M059J (cell line): ENCODE data around the gene HPCAL1. TPM values are rescaled to one million over a fixed set of nuclear protein-coding genes. Genes with fewer than 3 reads are reported as not detected.
A peak's percentile ranks its signal among the peaks of the same experiment; 100 is the strongest.
"Not testable (repeated sequence)": the region's sequence is repeated elsewhere in the genome, so short reads cannot be mapped to it uniquely, and the experiment has no call there.

ENCODE experiments used
- DNase-seq: peaks from one replicate; pipeline ENCODE4 v3.0.0-alpha.2; 2012; ENCODE audit warnings: low read depth
- total RNA-seq: library from RNA; depleted of rRNA; stranded (reverse); fragments of >200 nt; shearing (Covaris generic); gene quantifications from 2 replicates; pipeline ENCODE4 v1.2.3, GENCODE V29; 2014

The HPCAL1 gene
- total RNA-seq, 1 experiment from 2014 or later, result 267 TPM

DNA sequence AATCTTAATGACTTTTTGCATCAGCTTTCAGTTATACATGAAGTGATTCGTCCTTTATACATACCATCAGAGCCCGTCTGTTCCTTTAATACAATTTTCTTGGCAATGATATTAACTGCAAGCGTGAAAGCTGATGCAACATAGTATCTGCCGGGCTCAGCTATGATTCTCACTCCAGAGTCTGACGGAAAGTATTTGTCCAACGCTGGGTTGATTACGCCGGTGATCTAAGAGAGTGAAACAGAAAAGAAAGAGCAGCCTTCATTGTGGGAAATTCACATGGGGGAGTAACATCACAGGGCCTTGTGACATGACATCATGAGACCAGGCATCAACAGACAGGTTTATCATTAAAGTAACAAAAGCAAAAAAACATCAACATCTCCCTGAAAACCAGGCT is 139.2 kb downstream of the HPCAL1 start:
- no peak for DNase-seq

DNA sequence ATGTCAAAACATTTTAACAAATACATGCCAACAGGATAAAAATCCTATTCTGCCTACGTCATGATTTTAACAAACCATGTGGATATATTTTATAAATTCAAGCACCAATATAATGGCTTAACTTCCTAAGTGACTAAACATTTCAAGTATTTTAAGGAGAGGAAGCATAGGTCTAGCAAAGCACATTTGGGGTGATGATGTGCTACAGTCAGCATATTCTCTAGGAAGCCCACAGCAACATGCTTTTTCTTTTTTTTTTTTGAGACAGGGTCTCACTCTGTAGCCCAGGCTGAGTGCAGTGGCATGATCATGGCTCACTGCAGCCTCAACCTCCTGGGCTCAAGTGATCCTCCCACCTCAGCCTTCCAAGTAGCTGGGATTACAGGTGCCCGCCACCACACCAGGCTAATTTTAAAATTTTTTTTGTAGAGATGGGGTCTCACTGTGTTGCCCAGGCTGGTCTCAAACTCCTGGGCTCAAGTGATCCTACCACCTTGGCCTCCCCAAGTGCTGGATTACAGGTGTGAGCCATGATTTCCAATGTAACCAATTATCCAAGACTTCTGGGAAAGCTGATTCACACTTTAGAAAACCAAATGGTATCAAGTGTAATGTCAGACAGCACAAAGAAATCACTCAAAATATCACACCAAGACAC is 139.9 kb downstream of the HPCAL1 start:
- not testable (repeated sequence) for DNase-seq

DNA sequence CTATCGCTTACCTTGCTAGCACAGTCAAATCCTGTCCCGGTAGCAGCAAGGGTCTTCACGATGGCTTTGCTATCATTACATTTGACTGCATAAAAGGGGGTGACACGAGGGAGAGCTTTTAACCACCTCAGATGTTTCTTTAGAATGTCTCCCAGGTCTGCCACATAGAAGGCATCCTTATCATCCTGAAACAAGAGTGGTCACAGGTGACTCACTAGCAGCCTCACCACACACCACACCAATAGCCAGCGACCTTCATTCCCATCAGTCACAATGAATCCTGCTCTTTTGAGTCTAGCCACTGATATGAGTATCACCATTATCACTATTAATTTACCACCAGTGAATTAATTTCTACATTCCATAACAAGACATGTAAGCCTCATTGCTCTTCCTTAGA is 141.8 kb downstream of the HPCAL1 start:
- DNase-seq, result peak; percentile 50

DNA sequence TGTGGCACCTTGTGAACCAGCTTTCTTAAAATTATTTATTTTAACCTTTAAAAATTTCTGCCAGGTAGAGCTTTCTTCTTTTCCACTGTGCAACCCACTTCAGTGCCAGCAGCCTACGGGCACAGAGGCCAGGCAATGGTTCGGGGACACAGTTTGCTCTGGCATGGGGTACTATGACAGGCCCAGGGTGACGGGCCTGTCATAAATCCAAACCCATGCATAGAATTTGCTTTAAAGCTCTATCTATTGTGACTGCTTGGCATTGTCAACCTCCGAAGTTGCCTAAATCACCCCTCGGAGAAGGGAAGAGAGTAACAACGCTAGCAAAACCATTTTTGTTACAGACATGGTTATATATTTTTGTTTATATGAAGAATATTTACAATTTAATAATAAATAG is 143.9 kb downstream of the HPCAL1 start:
- no peak for DNase-seq

DNA sequence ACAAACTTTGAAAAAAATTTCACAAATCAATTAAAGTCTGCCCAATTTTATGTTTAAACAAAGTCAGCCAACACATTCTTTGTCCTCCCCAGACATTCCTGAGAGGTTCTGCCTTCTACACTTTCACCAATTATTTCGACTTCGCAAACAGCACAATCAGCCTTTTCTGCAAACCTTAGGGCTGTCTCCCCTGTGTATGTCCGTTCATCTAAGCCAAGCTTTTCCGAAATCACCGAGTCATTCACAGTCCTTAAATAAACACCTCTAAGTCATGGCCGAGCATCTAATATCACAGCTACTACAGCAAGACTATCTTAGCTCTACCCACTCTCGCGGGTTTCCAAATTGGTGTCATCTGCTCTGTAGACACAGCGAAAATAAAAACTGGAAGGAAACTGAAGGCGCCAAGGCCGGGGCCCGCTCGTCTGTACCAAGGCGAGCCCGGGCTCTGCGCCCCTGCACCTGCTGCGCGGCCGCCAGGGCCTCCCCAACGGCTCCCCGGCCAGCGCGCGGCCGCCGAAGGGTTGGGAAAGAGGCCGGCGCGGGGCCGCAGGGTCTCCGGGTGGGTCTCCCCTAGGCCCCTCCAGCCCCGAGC is 144.7 kb downstream of the HPCAL1 start:
- peak; percentile 40 for DNase-seq

DNA sequence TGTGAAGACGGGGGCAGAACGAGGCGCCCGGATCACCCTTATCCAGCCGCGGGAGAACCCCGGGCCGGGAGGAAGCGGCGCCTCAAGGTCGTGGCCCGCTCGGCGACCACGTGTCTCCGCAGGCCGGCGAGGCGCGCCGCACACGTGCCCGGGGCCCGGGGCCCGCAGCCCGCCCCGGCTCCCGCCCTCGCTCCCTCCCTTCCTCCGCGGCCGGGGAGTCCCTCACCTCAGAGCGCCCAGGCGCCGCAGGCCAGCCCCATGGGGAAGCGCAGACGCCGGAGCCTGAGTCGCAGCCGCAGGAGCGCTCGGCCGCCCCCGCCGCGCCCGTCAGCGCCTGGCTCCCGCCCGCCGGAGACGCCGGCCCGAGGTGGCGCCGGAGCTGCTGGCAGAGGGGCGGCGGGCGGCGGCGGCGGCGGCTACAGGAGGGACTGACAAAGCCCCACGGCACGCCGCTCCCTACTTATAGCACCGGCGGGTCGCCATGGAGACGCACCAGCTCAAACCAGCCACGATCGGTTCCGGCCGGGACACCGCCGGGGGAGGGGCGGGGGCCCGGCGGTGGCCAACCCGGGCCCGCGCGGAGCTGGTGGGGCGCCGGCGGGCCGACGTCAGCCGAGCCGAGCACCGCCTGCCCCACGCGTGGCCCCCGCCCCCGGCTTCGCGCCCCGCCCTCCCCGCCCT is 145.3 kb downstream of the HPCAL1 start, which contains the start of gene ODC1:
ODC1 (minus strand) TSS at position 433 of the 681 bp plus-strand sequence. CDS start 3,295 bp downstream, outside the sequence.
- DNase-seq, result peak; percentile 85

DNA sequence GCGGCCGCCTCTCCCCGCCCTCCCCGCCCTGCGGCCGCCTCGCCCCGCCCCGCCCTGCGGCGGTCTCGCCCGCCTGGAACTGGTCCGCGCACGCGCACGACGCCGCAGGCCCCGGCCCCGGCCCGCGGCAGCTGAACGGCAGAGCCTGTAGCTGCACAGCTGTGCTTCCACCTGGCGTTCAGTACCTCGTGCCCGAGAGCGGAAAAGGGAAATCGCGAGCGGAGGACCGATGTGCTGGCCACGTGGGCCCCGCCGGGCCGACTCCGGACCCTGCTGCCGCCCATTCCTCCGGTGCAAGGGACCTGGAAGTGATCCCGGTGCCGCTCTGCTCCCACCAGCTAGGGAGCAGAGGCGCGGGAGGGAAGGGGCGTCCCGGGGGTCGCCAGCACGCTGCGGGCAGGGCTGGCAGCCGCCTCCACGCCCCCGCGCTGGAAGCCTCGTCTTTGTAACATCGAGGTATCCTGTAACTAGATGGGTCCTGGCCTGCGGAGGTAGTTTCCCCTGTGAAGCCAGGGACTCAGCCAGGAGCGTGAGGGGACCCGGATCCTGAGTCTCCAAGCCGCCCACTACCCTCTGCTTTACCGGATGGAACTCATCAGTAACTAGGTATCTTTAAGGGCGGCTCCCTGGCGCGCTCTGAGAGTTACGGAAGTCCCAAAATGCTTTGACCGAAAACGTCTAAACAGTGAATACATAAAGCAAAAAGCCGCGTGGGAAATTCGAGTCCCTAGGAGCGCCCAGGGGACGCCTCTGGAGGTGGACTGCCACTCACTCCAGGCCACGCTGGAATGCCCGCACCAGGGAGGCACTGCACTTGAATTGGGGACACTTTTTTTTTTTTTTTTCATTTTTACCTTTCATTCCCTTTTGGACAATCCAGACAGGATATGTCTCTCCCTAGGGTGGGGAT is 146.1 kb downstream of the HPCAL1 start:
- no peak for DNase-seq

DNA sequence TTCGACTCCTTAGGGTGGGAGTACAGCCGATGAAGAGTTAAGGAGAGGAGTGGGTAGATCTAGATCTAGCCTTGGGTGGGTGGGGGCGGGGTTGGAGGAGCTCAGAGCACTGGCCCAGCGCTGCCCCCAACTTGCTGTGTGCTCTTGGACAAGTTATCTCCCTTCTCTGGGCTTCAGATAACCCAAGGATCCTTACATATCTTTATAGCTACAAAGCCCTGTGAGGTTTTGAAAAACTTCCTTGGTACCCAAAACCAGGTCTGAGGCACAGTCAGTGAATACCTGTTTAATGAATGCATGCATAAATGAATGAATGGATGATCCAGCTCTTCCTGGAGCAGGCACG is 146.8 kb downstream of the HPCAL1 start:
- no peak for DNase-seq

DNA sequence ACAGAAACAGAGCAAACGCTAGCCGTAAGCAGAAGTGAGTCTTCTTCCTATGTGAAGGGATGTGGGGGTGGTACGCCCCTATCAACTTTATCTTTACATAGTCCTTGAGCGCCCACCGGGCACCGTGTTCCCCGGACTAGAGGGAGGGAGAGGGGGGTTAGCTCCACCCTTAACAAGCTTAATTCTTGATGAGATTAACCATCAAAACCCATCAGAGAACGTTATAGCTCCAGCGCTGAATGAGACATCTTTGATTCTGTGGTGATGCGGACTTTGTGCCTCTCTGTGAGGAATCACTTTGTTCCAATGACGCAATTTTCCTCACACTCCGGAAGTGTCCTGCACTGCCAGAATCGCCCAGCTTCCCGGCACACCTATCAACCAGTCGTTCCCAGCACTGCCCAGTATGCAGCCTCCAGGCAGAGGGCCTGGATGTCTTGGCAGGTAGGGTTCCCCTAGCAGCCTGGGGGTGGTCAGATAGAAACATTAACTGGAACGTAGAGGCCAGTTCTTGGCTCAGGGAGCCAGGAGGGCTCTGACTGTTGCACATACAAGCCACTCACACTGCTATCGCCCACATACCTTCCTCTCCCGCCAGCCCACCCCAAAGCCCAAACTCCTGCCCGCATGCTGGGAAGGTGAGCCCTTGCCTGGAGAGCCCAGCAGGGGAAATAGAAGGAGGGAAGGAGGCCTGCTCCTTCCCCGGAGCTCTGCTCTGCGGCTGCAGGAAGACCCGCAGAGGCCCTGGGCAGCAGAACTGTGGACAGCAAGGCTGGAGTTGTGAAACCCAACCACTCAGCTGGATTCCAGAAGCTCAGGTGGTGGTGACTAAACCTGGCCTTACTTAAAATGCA is 147.4 kb downstream of the HPCAL1 start:
- no peak for DNase-seq

DNA sequence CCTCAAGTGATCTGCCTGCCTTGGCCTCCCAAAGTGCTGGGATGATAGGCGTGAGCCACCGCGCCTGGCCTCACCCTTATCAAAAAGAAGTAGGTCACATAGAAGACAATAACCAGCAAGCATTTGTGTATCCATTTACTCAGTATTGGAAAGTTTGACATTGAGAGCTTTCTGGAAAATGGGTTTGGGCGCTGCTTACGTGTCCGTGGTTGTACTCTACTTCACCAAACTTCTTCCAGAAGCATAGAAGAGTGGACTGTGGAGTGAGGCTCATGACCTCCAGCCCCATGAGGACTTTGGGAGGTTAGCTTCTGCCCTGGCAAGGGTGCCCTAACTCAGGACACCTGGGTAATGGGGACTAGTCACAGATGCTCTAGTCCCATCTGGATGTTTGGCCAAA is 149.1 kb downstream of the HPCAL1 start:
- no peak for DNase-seq

DNA sequence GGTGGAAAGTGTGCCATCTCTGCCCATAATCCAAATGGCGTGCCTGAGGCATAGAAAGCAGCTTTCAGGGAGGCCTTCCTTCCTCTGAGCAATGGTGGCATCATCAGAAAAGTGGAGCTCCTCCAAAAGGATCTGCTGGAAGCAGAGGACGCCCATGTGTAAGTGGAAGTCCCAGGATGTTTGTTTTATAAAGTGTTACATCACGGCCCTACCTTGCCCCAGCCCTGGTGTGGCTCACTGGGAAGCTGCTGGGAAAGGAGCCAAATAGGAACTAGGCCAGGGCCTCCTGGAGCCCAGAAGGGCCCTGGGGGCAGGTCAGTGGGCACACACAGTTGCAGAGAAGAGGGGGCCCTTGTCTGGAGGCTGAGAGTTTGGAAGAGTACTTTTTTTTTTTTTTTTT is 149.6 kb downstream of the HPCAL1 start:
- DNase-seq, result peak; percentile 97

DNA sequence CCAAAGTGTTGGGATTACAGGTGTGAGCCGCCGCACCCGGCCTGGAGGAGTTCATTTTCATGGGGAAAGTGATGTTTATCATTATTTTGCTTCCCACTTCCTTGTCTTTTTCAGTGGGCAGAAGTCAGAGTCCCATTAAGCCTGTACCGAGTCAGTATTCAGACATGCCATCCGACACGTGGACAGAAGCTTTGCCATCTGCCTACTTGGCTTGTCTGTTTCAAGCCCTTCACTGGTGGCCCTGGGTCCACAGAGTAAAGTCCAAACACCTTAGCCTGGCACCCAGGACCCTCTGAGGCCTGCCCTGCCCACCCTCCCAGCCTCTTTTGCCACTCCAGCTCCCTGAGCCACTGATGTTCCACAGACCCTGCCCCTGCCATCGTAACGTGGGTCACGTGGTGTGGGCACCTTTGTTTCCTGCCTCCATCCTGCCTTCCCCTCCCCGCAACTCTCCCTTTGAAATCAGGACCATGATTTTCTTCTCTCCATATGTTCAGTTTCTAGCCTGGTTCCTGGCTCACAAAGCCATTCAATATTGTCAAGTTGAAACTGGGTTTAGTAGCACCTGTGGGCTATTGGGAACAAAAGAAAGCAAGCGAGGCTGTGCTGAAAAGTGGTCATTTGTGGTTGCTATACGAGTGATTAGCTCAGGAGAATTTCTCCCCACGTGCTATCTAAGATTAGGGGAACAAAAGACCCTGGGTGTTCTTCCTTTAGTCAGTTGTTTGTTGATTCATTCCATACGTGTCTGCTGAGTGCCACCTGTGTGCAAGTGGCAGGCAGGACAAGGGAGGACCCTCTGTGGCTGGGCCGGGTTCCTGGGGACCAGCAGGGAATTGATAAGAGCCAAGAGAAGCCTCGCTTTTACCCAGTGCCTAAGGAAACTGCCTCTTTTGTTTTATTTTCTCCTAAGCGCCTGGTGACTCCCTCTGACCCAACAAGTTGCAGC is 150.5 kb downstream of the HPCAL1 start:
- DNase-seq, result no peak

DNA sequence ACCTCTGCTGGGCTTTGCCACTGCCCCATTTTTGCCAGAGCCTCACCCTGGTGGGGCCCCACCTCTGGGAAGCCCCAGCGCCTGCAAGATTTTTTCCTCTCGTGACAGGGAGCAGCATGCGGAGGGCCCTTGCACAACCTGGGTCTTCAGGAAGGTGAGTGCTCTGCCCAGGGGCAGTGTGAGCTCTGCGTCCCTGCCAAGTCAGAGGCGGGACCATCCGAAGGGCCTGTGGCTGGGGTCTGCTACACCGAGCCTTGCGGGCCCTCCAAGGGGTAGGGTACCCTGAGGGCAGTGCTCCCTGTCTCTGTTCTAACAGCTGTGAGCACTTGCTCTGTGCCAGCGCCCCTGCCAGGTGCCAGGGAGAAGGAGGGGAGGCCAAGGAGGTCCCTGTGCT is 151.2 kb downstream of the HPCAL1 start:
- DNase-seq, result no peak

DNA sequence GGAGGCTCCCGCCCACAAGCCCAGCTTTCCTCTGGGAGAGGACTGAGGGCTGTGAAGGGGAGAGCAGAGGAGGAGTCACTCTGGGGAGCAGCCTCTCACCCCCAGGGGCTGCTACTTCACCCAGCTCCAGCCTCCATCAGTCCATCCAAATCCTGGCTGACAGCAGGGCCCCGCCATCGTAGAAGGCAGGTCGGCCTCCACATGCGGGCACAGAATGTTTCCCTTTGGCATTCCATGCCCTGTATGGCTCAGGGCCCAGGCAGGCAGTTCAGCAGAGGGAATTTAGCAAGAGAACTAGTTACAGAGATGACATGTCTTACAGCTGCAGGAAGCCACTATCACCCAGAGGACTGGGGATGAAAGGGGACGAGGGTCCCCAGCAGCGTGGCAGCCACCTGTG is 151.8 kb downstream of the HPCAL1 start:
- peak; percentile 64 for DNase-seq

DNA sequence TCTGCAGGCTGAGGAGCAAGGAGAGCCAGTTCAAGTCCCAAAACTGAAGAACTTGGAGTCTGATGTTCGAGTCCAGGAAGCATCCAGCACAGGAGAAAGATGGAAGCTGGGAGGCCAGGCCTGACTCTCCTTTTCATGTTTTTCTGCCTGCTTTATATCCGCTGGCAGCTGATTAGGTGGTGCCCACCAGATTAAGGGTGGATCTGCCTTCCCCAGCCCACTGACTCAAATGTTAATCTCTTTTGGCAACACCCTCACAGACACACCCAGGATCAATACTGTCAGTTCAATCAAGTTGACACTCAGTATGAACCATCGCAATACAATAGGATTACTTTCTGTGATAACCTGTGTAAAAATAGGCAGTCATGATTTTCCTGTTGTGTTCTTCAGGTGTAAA is 154.5 kb downstream of the HPCAL1 start:
- not testable (repeated sequence) for DNase-seq

DNA sequence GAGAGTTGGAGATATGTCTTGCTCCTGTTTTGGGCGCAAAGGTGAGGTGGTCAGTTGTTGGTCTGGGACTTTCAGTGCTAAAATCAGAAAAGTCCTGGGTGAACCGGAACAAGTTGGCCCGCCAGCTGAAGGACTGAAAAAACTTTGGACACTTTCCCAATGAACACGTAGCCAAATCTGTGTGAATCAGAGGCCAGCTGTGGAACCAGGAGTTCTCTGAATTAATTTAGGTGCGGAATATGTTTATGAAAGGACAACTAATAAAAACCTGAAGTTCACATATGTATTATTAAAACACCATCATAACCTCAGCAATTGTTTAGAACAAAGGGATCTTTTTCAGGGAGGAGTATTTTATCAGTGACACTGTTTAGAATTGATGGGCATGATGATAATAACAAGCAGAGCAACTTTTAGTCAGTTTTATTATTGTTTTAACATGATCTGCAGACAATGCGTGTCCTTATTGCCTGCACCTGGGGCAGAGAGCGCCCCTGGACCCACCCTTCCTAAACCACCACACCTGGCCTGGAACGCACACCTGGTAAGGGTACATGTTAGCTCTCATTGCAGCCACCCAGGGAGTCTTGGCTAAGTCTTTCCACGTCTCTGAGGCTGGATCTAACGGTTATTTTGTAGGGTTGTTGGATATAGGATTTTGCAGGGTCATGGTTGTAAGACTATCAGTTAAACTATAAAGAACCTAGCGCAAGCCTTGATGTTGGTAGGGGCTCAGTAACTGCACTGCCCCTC is 155.3 kb downstream of the HPCAL1 start:
- DNase-seq, result peak; percentile 40

DNA sequence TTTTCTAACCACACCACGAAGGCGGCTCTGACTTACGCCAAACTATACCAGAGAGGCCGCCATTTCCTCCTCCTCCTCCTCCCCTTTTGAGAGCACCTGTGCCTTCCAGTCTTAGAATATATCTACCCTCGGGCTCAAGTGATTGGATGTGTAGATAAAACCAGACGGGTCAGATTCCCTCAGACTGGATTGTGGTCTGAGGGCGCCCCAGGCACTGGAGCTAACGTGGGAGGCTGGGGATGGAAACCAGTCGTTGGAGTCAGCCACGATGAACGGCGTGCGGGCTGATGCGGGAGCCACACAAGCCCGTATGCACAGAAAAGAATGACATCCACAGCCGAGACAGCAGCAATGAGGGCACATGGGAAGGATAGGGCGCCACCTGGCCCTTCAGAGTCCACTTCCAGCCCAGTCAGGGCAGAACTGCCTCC is 157.7 kb downstream of the HPCAL1 start:
- DNase-seq, result no peak

DNA sequence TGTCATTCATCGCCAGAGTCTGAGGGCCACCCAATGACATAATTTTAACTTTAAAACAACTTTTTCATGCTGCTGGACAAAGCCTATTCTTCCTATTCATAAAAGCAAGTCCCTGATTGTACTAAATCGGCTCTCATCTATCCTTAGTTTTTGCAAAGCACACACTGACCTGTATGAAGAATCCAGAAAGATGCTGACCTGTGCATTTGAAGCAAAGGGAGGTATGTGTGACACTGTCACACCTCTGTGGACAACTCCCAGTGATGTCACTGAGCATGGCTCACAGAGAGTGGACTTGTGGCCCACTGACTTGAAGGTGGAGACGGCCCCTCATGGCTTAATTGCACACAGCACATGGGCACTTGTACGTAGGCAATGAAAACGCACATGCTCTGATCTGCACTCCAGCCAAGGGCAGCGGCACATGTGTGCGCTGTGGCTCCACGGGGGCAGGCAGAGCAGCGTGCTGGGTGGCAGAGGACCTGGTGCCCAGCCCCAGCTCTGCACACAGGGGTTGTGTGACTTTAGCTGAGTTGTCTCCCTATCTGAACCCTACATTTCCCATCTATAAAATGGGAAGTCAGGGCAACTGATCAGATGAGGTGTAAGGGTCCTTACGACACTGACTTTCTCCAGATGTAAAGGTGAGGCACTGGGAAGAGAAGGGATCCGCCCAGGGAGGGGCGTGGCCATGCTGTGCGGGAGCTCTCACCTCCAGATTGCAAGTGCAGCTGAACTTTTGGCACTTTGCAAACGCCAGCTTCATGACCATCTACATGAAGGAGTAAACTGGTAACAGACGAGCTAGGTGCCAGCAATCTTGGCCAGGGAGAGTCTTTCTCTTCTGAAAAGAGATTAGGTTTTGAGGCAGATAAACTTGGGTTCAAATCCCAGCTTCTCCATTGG is 159.7 kb downstream of the HPCAL1 start:
- no peak for DNase-seq
